G401.6 (cell line): ENCODE results near the gene SLC25A21.
"Not testable (repeated sequence)": the region's sequence is repeated elsewhere in the genome, so short reads cannot be mapped to it uniquely, and the experiment has no call there.

Experiments used
- FAIRE-seq: peaks from 2 replicates; lab custom pipeline; 2012; peaks lifted over from hg19 to GRCh38; lab: Jason Lieb, UNC

SLC25A21 gene

GRCh38 chr14:37186865-37187264, 14.5 kb upstream of the SLC25A21 start:
- no peak for FAIRE-seq

GRCh38 chr14:37185670-37186069, 13.3 kb upstream of the SLC25A21 start:
- no peak for FAIRE-seq

DNA sequence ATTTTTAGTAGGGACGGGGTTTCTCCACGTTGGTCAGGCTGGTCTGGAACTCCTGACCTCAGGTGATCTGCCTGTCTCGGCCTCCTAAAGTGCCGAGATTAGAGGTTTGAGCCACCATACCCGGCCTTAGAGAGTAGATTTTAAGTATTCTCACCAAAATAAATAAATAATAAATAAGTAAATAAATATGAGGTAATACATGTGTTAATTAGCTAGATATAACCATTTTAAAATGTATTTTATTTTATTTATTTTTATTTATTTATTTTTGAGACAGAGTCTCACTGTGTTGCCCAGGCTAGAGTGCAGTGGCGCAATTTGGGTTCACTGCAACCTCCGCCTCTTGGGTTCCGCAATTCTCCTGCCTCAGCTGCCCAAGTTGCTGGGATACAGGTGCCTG, 12.1 kb upstream of the SLC25A21 start:
- not testable (repeated sequence) for FAIRE-seq

DNA sequence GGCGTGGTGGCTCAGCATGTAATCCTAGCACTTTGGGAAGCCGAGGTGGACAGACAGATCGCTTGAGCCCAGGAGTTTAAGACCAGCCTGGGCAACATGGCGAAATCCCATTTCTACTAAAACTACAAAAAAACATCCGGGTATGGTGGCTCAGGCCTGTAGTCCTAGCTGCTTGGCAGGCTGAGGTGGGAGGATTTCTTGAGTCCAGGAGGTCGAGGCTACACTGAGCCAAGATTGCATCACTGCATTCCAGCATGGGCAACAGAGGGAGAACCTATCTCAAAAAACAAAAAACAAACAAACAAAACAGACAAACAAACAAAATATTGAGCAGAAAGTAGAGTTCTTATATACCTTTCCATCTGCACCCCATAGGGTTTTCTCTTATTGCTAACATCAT, 9.0 kb upstream of the SLC25A21 start:
- FAIRE-seq: no peak

- FAIRE-seq: not testable (repeated sequence)
These were observed 8.5 kb upstream of the SLC25A21 start for GRCh38 chr14:37180886-37181285.

DNA sequence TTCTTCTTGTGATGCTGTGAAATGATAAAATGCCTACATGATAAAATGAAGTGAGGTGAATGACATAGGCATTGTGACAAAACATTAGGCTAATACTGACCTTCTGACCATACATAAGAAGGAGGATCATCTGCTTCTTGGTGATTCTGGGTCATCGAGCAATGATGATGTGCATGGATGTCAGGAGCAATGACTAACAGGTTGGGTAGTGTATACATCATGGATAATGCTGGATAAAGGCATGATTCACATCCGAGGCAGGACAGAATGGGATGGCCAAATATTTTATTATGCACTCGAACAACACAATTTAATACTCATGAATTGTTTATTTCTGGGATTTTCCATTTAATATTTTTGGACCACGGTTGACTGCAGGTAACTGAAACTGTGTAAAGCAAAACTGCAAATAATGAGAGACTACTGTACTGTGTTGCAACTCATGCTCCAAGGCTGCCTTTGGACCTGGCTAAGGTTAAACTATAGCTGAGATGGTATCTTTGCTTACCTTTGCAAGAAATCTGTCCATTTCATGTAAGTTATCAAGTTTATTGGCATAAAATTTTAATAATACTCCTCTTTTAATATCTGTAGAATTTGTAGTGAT, 7.6 kb upstream of the SLC25A21 start:
- no peak for FAIRE-seq

DNA sequence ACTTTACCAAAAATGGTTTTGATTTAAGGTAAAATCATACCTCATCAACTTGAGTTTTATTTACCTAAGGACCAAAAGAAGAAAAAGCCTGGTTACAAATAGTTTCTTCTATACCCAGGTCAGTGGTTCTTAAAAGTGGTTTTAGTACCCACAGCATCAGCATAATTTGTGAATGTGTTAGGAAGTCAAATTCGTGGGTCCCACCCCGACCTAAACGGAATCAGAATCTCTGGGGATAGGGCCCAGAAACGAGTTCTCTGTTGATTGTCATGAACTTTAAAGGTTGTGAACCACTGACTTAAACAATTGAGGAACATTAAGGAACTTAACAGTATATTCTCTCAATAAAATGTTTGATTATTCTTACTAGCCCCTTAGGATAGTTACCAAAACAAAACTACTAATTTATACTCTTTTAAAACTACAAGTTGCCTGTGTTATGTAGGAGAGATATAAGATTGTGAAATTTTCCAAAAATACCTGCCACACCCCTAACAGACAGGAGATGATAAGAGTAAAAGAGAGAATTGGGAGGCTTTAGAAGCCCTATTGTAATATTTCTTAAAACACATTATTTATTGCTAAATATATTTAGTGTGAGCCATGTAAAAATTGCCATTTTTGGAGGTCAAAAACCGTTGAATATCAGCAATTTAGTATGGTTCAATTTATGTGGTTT, 669 bp upstream of the SLC25A21 start:
- no peak for FAIRE-seq

DNA sequence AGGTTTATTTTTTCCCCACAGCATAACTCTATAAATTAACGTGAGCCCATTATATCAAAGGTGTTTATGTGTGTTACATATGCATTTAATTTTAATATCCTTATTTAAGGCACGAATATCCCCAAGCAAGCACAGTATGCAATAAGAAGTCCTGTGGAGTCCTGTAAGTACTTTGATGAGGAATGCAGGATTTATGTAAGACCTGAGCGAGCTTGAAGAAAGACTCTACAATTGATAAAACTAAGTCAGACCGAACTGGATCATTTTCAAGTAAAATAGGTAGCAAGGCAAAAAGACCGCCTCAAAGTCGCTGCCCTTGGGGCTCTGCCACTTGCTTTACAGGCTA, 755 bp downstream of the SLC25A21 start:
- no peak for FAIRE-seq

GRCh38 chr14:37170993-37171392, 1.4 kb downstream of the SLC25A21 start:
- FAIRE-seq: no peak

DNA sequence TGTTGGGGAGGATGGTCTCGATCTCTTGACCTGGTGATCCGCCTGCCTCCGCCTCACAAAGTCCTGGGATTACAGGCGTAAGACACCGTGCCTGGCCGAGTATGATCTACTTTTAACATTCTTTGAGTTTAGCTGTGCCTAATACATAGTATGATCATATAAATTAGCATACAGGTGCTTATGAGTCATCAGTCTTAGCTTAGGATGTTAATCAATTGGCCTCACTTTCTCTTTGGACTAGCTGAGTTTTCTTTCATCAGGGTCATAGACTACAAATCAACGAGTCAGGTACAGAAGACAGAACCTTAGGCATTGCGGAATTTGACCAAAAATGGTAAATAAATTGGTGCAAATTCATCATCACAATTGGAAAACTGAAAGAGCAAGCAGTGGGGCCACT, 2.2 kb downstream of the SLC25A21 start:
- FAIRE-seq: no peak

DNA sequence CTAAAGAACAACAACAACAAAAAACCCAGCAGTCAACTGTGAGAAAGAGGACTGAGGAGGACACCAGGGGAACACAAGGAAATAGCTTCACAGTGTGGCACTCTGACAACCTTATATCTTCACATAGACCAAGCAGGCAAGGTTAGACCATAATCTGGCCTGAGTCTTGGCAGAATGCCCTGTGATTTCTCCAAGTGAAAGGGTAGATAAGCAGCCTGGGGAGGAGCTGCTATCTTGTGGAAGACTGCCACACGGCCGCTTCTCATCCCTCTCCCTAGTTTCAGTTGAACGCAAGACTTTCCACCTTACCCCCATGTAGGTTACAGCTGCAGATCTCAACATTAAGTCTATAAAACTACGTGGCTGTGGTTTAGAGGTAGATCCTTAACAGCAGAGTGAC, 3.7 kb downstream of the SLC25A21 start:
- FAIRE-seq: no peak

DNA sequence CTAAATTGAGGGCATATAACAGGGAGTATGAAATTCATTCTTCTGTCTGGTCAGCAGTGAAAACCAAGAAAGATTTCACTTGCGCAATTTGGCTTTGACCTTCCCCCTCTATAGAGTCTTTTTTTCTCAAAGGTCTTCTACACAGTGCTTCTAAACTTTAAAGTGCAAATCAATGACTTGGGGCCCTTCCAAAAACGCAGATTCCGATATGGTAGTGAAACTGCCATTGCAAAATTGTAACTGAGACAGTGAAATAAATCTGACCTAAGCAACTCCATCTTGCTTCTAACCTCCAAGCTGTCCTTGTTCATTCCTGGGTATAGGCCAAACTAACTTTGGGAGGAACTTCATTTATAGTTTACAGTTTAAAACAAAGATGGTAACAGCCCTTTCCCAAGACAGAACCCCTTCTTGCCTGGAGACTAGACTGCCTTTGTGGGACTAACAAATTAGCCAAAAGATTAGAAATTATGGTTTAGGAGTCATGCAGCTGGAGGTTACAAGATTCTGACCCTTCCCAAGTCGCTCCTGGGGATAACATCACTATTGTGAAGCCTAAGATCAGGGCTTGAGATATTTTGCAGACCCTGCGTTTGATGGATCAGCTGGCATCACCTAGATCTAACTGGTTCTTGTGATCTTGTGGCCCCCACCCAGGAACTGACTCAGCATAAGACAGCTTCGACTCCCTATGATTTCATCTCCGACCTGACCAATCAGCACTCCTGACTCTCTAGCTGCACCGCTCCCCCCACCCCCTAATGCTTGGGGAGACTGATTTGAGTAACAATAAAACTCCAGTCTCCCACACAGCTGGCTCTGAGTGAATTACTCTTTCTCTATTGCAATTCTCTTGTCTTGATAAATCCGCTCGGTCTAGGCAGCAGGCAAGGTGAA, 5.0 kb downstream of the SLC25A21 start:
- no peak for FAIRE-seq

DNA sequence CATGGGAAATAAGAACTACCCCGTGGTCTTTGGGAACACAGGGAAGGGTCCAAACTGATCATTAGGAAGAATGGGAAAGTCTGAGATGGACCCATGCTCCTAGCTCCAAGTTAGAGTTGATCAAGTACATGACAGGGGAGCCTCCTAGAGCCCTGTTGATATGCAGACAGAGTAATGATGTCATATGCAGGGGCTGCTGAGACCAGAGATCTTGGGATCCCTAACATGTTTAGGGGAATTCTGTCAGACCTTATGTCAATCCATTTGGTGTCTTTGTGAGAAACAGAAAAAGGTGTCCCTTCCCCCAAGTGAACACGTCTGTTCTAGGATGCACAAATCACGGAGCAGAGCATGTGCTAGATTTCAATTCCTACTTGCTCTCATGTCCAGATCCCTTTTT, 6.6 kb downstream of the SLC25A21 start:
- no peak for FAIRE-seq

DNA sequence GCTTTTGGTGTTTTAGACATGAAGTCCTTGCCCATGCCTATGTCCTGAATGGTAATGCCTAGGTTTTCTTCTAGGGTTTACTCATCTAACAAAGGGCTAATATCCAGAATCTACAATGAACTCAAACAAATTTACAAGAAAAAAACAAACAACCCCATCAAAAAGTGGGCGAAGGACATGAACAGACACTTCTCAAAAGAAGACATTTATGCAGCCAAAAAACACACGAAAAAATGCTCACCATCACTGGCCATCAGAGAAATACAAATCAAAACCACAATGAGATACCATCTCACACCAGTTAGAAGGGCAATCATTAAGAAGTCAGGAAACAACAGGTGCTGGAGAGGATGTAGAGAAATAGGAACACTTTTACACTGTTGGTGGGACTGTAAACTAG, 10.1 kb downstream of the SLC25A21 start:
- FAIRE-seq: not testable (repeated sequence)

DNA sequence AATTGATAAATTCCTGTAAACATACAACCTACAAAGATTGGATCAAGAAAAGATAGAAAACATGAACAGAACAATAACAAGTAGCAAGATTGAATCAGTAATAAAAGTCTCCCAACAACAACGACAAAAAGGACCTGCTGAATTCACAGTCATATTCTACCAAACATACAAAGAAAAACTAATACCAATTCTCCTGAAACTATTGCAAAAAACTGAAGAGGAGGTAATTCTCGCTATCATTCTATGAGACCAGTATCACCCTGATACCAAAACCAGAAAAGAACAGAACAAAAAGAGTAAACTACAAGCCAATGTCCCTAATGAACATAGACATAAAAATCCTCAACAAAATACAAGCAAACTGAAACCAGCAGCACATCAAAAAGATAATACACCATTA, 14.4 kb downstream of the SLC25A21 start:
- FAIRE-seq: no peak

DNA sequence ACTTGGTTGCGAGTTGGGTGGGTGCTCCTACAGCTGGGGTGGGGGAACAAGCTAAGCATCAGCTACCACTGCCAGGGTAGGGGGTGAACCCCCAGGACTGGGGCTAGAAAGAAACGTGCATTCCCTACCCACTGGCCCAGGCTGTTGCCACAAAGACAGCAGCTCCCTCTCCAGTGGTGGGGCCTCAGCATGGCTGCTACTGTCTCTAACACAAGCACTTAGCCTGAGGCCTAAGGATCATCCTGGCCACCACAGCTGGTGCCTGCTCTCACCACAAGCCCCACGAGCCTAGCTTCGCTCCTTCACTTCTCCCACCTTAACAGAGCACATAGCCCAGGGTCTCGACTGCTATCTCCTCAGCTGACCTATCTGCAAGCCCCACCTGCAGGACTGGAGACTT, 18.9 kb downstream of the SLC25A21 start:
- no peak for FAIRE-seq

GRCh38 chr14:37153005-37153404, 19.4 kb downstream of the SLC25A21 start:
- FAIRE-seq: no peak

DNA sequence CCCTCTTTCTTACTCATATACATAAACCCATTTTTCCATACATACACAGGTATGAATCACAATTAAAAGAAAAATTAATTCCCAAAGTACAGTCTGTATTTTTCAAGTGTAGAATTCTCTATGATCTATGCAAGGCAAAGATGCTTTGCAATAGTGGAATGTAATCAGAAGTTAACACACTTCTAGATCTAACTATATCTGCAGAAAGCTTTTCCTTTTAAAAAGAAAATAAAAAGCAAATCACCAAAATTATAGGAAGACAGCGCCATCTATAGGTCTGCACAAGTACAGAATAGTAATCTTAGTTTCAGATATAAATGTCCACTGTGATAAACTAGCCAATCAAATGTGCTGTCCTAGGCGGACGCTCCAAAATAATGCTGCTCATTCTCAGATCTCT, 22.0 kb downstream of the SLC25A21 start:
- peak; percentile 75 for FAIRE-seq

DNA sequence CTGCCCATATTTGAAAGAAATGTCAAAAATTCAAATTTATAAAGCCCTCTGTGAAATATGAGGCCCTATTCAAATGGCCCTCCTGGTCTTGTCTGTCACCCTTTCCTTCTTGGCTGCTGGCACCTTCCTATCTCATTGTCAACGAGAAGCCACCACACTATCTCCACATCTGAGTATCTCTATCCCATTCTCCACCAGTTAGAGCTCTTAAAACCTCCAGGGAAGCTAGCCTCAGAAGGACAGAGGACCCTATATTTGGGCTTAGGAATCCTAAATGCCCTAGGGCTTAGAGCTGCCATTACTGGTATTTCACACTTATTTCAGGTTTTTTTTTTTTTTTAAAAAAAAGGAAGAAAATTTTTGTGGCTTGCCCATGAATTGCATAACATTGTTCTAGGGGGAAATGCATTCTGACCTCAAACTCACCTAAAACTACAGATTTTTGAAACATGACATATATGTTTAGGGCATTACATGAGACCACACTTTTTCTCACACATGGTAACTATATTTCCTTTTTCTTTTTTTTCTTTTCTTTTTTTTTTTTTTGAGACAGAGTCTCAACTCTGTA, 25.0 kb downstream of the SLC25A21 start:
- no peak for FAIRE-seq

GRCh38 chr14:37146438-37146837, 26.0 kb downstream of the SLC25A21 start:
- FAIRE-seq: peak; percentile 77

GRCh38 chr14:37145395-37145794, 27.0 kb downstream of the SLC25A21 start:
- FAIRE-seq: no peak

- no peak for FAIRE-seq
These were observed 27.6 kb downstream of the SLC25A21 start for GRCh38 chr14:37144729-37145363.

DNA sequence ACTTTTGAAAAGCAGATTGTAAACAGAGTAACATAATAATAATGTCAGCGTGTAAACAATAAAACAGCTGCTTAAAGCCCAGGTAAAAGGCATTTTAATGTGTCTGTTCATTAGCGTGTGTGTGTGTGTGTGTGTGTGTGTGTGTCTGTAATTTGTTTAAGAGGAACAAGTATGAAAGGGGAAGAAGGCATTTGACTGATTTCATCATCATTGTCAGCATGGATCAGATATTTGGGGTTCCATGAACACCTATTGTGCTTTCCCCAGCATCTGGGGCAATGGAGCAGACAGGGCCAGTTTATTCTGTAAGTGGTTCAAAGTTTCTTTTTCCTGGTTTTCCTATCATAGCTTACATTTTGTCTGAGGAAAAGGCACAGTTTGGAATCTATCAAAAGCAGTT, 28.9 kb downstream of the SLC25A21 start:
- FAIRE-seq: no peak
